Suprapubic skin (tissue), 3 donors: ENCODE results near the gene CPT1A.

Experiments used
- POLR2A ChIP-seq, 2 donors: fragments of 450-650 bp; IDR thresholded peaks; one replicate each; pipeline ENCODE4 v1.6.1; 2017; ENCODE audit warnings: antibody characterized with exemption in 2 of 2, mild to moderate bottlenecking in 2 of 2, moderate library complexity in 2 of 2
- TF ChIP-seq, protein P1 (sequence below), 2 donors: fragments of 200-600 bp in 1 of 2; fragments of 450-650 bp in 1 of 2; sonication (generic) in 1 of 2; IDR thresholded peaks; one replicate each; pipeline ENCODE4 v1.5.1; 2016 to 2019; ENCODE audit warnings: antibody characterized with exemption in 2 of 2, mild to moderate bottlenecking in 1 of 2, moderate library complexity in 1 of 2

DNA sequence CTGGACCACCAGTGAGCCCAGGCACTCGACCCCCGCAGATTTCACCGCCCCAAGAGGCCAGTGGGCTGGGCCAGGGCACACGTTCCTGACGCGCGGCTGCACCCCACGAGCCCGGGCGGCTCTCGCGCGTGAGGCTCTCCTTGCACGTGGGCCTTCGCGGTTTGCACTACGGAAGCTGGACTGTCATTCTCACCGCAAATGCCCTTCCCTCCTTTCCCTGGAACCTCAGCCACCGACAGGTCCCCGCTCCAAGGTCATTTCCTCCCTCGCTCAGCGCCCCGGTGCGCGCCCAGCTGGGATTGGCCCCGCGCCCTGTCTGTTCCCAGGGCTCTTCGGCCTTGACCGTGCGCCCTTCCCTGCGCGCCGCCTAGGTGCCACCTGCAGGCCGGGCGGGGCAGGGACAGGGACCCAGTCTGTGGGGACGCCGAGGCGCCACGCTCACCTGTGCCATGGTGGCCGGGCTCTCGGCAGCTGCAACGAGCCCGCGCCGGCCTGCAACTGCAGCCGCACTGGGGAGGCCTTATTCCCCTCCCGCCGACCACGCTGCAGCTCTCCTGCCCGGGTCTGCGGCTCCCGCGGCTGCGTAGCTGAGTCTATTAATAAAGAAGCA lies 2.1 kb upstream of the CPT1A start:
- TF ChIP-seq, protein P1, sequence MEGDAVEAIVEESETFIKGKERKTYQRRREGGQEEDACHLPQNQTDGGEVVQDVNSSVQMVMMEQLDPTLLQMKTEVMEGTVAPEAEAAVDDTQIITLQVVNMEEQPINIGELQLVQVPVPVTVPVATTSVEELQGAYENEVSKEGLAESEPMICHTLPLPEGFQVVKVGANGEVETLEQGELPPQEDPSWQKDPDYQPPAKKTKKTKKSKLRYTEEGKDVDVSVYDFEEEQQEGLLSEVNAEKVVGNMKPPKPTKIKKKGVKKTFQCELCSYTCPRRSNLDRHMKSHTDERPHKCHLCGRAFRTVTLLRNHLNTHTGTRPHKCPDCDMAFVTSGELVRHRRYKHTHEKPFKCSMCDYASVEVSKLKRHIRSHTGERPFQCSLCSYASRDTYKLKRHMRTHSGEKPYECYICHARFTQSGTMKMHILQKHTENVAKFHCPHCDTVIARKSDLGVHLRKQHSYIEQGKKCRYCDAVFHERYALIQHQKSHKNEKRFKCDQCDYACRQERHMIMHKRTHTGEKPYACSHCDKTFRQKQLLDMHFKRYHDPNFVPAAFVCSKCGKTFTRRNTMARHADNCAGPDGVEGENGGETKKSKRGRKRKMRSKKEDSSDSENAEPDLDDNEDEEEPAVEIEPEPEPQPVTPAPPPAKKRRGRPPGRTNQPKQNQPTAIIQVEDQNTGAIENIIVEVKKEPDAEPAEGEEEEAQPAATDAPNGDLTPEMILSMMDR (IDR thresholded peaks at IDR 0.05) = peak; percentile 43 to 65
- no peak for TF ChIP-seq POLR2A (IDR thresholded peaks at IDR 0.05)
